Measurements from ENCODE around the gene AGBL4.
"Not testable (repeated sequence)": the region's sequence is repeated elsewhere in the genome, so short reads cannot be mapped to it uniquely, and the experiment has no call there.

Gene AGBL4

GRCh38 chr1:49045371-49045770, 978.4 kb downstream of the AGBL4 start:
- no peak for DNase-seq (ENCODE audit: low read depth, low spot score)

GRCh38 chr1:49036700-49037099, 987.1 kb downstream of the AGBL4 start:
- DNase-seq (ENCODE audit: low read depth, low spot score) = no peak

GRCh38 chr1:49028396-49028795, 995.4 kb downstream of the AGBL4 start:
- no peak for DNase-seq (ENCODE audit: low read depth, low spot score)

GRCh38 chr1:49026230-49026811, 997.4 kb downstream of the AGBL4 start:
- no peak for DNase-seq (ENCODE audit: low read depth, low spot score)

- no peak for DNase-seq (ENCODE audit: low read depth, low spot score)
Observed at GRCh38 chr1:49016030-49016977, 1007.5 kb downstream of the AGBL4 start.

- DNase-seq (ENCODE audit: low read depth, low spot score) = no peak
Observed at GRCh38 chr1:49013079-49013478, 1010.7 kb downstream of the AGBL4 start.

- not testable (repeated sequence) for DNase-seq (ENCODE audit: low read depth, low spot score)
Observed at GRCh38 chr1:49002981-49003380, 1020.8 kb downstream of the AGBL4 start.

GRCh38 chr1:48999321-48999720, 1024.4 kb downstream of the AGBL4 start:
- no peak for DNase-seq (ENCODE audit: low read depth, low spot score)

- DNase-seq (ENCODE audit: low read depth, low spot score) = no peak
Observed at GRCh38 chr1:48996311-48996710, 1027.4 kb downstream of the AGBL4 start.

GRCh38 chr1:48988633-48989197, 1035.0 kb downstream of the AGBL4 start:
- DNase-seq (ENCODE audit: low read depth, low spot score) = no peak

GRCh38 chr1:48979940-48980339, 1043.8 kb downstream of the AGBL4 start:
- no peak for DNase-seq (ENCODE audit: low read depth, low spot score)

GRCh38 chr1:48978413-48978812, 1045.3 kb downstream of the AGBL4 start:
- DNase-seq (ENCODE audit: low read depth, low spot score) = no peak

- DNase-seq (ENCODE audit: low read depth, low spot score) = no peak
Observed at GRCh38 chr1:48977273-48977672, 1046.5 kb downstream of the AGBL4 start.

- DNase-seq (ENCODE audit: low read depth, low spot score) = no peak
Observed at GRCh38 chr1:48969971-48970370, 1053.8 kb downstream of the AGBL4 start.

- no peak for DNase-seq (ENCODE audit: low read depth, low spot score)
Observed at GRCh38 chr1:48967318-48967717, 1056.4 kb downstream of the AGBL4 start.

- DNase-seq (ENCODE audit: low read depth, low spot score) = no peak
Observed at GRCh38 chr1:48966583-48966982, 1057.2 kb downstream of the AGBL4 start.

GRCh38 chr1:48960320-48960719, 1063.4 kb downstream of the AGBL4 start:
- no peak for DNase-seq (ENCODE audit: low read depth, low spot score)

- no peak for DNase-seq (ENCODE audit: low read depth, low spot score)
Observed at GRCh38 chr1:48955774-48956173, 1068.0 kb downstream of the AGBL4 start.

- DNase-seq (ENCODE audit: low read depth, low spot score) = no peak
Observed at GRCh38 chr1:48953617-48954016, 1070.1 kb downstream of the AGBL4 start.

GRCh38 chr1:48948562-48948961, 1075.2 kb downstream of the AGBL4 start:
- no peak for DNase-seq (ENCODE audit: low read depth, low spot score)

GRCh38 chr1:48947761-48948537, 1075.8 kb downstream of the AGBL4 start:
- no peak for DNase-seq (ENCODE audit: low read depth, low spot score)

GRCh38 chr1:48946070-48946469, 1077.7 kb downstream of the AGBL4 start:
- no peak for DNase-seq (ENCODE audit: low read depth, low spot score)
